Left cardiac atrium (tissue), 4 donors: Measurements from ENCODE around the gene COL4A2. TPM values are rescaled to one million over a fixed set of nuclear protein-coding genes. Genes with fewer than 3 reads are reported as not detected.

Experiments used
- ATAC-seq, 2 donors: fragments of 200-7000 bp; cut with Tn5 transposase; one replicate each; pipeline ENCODE4 v1.9.1; 2020; ENCODE audit warnings: mild to moderate bottlenecking in 2 of 2, moderate library complexity in 2 of 2
- DNase-seq: peaks from one replicate; pipeline ENCODE4 v3.0.0-alpha.2; 2020
- intact Hi-C, 2 donors: fragments of 100-400 bp; cut with DNase I; formaldehyde crosslinking; loops; one replicate each; pipeline versions ENCODE4 v1.14.1 to v1.15.1; 2022 to 2023
- total RNA-seq, 2 donors: library from RNA; stranded (reverse); fragmentation: NEBNext Ultra II Directional; extraction: Animal tissue kit (Norgen Biotek cat#: 25700); gene quantifications; one replicate each; pipeline ENCODE4 v1.2.1, GENCODE V29; 2021
- donor health status: DM: no; HTN: yes; CAD: no.
- donor health status: DM: no; HTN: yes; CAD: no; lungs with severe emphysema.
- donor health status: DM: yes; HTN: yes; CAD: no.
- donor health status: Dilated cardiomyopathy.

Gene COL4A2
- total RNA-seq, 2 donors from 2014 or later: 176 to 384 TPM

- DNase-seq (no peak), ATAC-seq (no peak)
- intact Hi-C loops: loop anchor here in 1 of 2 donors (10.0 kb wide), 1 partner anchor 96 kb away; no protein-coding TSS in a partner anchor
Observed at GRCh38 chr13:110551284-110551683, 244.2 kb downstream of the COL4A2 start.

GRCh38 chr13:110552767-110553166, 245.7 kb downstream of the COL4A2 start:
- DNase-seq (no peak), ATAC-seq (no peak)
- intact Hi-C loops: loop anchor here in 1 of 2 donors (10.0 kb wide), 1 partner anchor 98 kb away; no protein-coding TSS in a partner anchor

GRCh38 chr13:110553417-110553816, 246.3 kb downstream of the COL4A2 start:
- DNase-seq: no peak
- no peak for ATAC-seq
- intact Hi-C loops: loop anchor here in 1 of 2 donors (10.0 kb wide), 1 partner anchor 99 kb away; no protein-coding TSS in a partner anchor

- intact Hi-C loops: loop anchor here in 1 of 2 donors (10.0 kb wide), 1 partner anchor 100 kb away; no protein-coding TSS in a partner anchor
- DNase-seq: no peak
- no peak for ATAC-seq
Observed at GRCh38 chr13:110554227-110554836, 247.2 kb downstream of the COL4A2 start.

GRCh38 chr13:110554946-110555345, 247.9 kb downstream of the COL4A2 start:
- ATAC-seq (no peak), DNase-seq (no peak)
- intact Hi-C loops: loop anchor here in 1 of 2 donors (10.0 kb wide), 1 partner anchor 100 kb away; no protein-coding TSS in a partner anchor

- DNase-seq (no peak), ATAC-seq (no peak)
- intact Hi-C loops: loop anchor here in 1 of 2 donors (10.0 kb wide), 1 partner anchor 101 kb away; no protein-coding TSS in a partner anchor
Observed at GRCh38 chr13:110555601-110556223, 248.6 kb downstream of the COL4A2 start.

GRCh38 chr13:110556224-110556606, 249.1 kb downstream of the COL4A2 start:
- intact Hi-C loops: loop anchor here in 1 of 2 donors (10.0 kb wide), 1 partner anchor 101 kb away; no protein-coding TSS in a partner anchor

GRCh38 chr13:110557082-110557481, 250.0 kb downstream of the COL4A2 start:
- ATAC-seq: no peak
- intact Hi-C loops: loop anchor here in 1 of 2 donors (10.0 kb wide), 1 partner anchor 102 kb away; no protein-coding TSS in a partner anchor

More at GRCh38 chr13:110556224-110556606, 249.1 kb downstream of the COL4A2 start:
- no peak for DNase-seq
- no peak for ATAC-seq

GRCh38 chr13:110557610-110558305, 250.7 kb downstream of the COL4A2 start:
- intact Hi-C loops: loop anchor here in 1 of 2 donors (10.0 kb wide), 1 partner anchor 103 kb away; no protein-coding TSS in a partner anchor
- ATAC-seq (no peak), DNase-seq (no peak)

More at GRCh38 chr13:110557082-110557481, 250.0 kb downstream of the COL4A2 start:
- DNase-seq: no peak

- DNase-seq: peak; percentile 43
Observed at GRCh38 chr13:110559429-110559943, 252.4 kb downstream of the COL4A2 start.

GRCh38 chr13:110559986-110560385, 252.9 kb downstream of the COL4A2 start:
- DNase-seq: no peak
- ATAC-seq: no peak
- intact Hi-C loops: loop anchor here (5.0 to 10.0 kb wide), 3 partner anchors 38 to 105 kb away; no protein-coding TSS in a partner anchor

More at GRCh38 chr13:110559429-110559943, 252.4 kb downstream of the COL4A2 start:
- no peak for ATAC-seq
- intact Hi-C loops: loop anchor here in 1 of 2 donors (10.0 kb wide), 1 partner anchor 105 kb away; no protein-coding TSS in a partner anchor

- DNase-seq (no peak), ATAC-seq (peak; percentile 35 to 56)
- intact Hi-C loops: loop anchor here (5.0 to 10.0 kb wide), 2 partner anchors 38 to 96 kb away; no protein-coding TSS in a partner anchor
Observed at GRCh38 chr13:110560601-110561343, 253.7 kb downstream of the COL4A2 start.

- DNase-seq (peak; percentile 89), ATAC-seq (peak; percentile 92 to 93)
- intact Hi-C loops: loop anchor here (5.0 to 10.0 kb wide), 2 partner anchors 39 to 97 kb away; no protein-coding TSS in a partner anchor
Observed at GRCh38 chr13:110561344-110562035, 254.4 kb downstream of the COL4A2 start, which contains the start of gene RAB20. TSS of gene RAB20 (minus strand) at chr13:110561722. CDS start at chr13:110561519, 203 bp downstream.

GRCh38 chr13:110562036-110562597, 255.0 kb downstream of the COL4A2 start:
- peak in 1 of 2 donors; percentile 9 for ATAC-seq
- intact Hi-C loops: loop anchor here (5.0 to 10.0 kb wide), 2 partner anchors 40 to 97 kb away; no protein-coding TSS in a partner anchor
- DNase-seq: no peak
